Kidney (tissue), 14 donors: ENCODE data around the gene RIPK1. TPM values are rescaled to one million over a fixed set of nuclear protein-coding genes. Genes with fewer than 3 reads are reported as not detected.

Experiments
- DNase-seq, 5 donors: peaks; one replicate each; pipeline ENCODE4 v3.0.0-alpha.2; 2013 to 2020
- FAIRE-seq: peaks from 2 replicates; lab custom pipeline; 2012; peaks lifted over from hg19 to GRCh38; lab: Jason Lieb, UNC
- H3K27ac ChIP-seq, 2 donors: one replicate each; pipeline ENCODE4 v1.7.0; 2013; ENCODE audit warnings: low read depth in 2 of 2, low read length in 2 of 2, inconsistent platforms in 1 of 2
- H3K27me3 ChIP-seq: one replicate; pipeline ENCODE4 v1.7.1; 2013; ENCODE audit warnings: low read length, inconsistent platforms; ENCODE audit not compliant: control insufficient read depth, insufficient read depth
- H3K36me3 ChIP-seq, 3 donors: one replicate each; pipeline versions ENCODE4 v1.7.0 to v1.7.1; 2013; ENCODE audit warnings: low read length in 3 of 3, control low read depth in 1 of 3, inconsistent platforms in 1 of 3; ENCODE audit not compliant: insufficient read depth in 3 of 3, control insufficient read depth in 2 of 3
- H3K4me1 ChIP-seq, 3 donors: one replicate each; pipeline versions ENCODE4 v1.7.0 to v1.7.1; 2013; ENCODE audit warnings: low read length in 3 of 3, inconsistent platforms in 1 of 3, low read depth in 1 of 3; ENCODE audit not compliant: control insufficient read depth in 2 of 3, insufficient read depth in 2 of 3
- H3K4me3 ChIP-seq, 3 donors: one replicate each; pipeline versions ENCODE4 v1.7.0 to v1.8.1; 2013; ENCODE audit warnings: low read length in 3 of 3, control low read depth in 1 of 3, inconsistent platforms in 1 of 3
- H3K9ac ChIP-seq, 3 donors: one replicate each; pipeline versions ENCODE4 v1.7.0 to v1.7.1; 2013; ENCODE audit warnings: low read length in 3 of 3, control low read depth in 1 of 3, inconsistent platforms in 1 of 3
- H3K9me3 ChIP-seq, 3 donors: one replicate each; pipeline versions ENCODE4 v1.7.0 to v1.7.1; 2013; ENCODE audit warnings: low read length in 3 of 3, control low read depth in 1 of 3, inconsistent platforms in 1 of 3; ENCODE audit not compliant: control insufficient read depth in 2 of 3, insufficient read depth in 1 of 3
- CTCF ChIP-seq: IDR thresholded peaks from 3 replicates; pipeline ENCODE4 v1.5.1; 2012; ENCODE audit warnings: mild to moderate bottlenecking, moderate library complexity, borderline replicate concordance; ENCODE audit not compliant: insufficient read depth; ENCODE audit errors: extremely low read depth
- intact Hi-C: fragments of 100-400 bp; cut with DNase I; formaldehyde crosslinking; loops from one replicate; pipeline ENCODE4 v1.11.1; 2022
- polyA plus RNA-seq: library from polyadenylated mRNA; stranded (reverse); fragments of 350-450 nt; fragmentation: Illumina TruSeq; extraction: RNeasy Lipid Tissue Mini Kit (QIAGEN cat#74804); gene quantifications from one replicate; pipeline ENCODE4 v1.2.3, GENCODE V29; 2014; ENCODE audit warnings: low read depth, low replicate concordance; ENCODE audit not compliant: insufficient read depth
- total RNA-seq: library from RNA; stranded (reverse); fragmentation: NEBNext Ultra II Directional; extraction: Animal tissue kit (Norgen Biotek cat#: 25700); gene quantifications from one replicate; pipeline ENCODE4 v1.2.1, GENCODE V29; 2021
- donor health status: control.
- donor health status: control.
- donor health status: control.
- donor health status: control.
- donor health status: control.
- donor health status: DM: yes; HTN: yes; CAD: no.
- donor health status: Normal renal cell carcinoma (clear cell type).

RIPK1 gene
- total and polyA plus RNA-seq, 2 donors from 2014 or later: 14.7 to 30.4 TPM

GRCh38 chr6:3162565-3163247 is 94.4 kb downstream of the RIPK1 start:
- Histone ChIP-seq H3K4me3 (peak overlapping the region; percentile 39 to 71 (median 64)), H3K9ac (peak overlapping the region in 2 of 3 donors; percentile 58 to 77), H3K27me3 (peaks cover 2% of the 10 kb centered on the region), H3K9me3 (no peaks in the 10 kb centered on the region), H3K27ac (peak overlapping the region; percentile 70 to 86), H3K4me1 (peaks cover 0 to 5% (median 0%) of the 10 kb centered on the region in 3 donors), H3K36me3 (no peaks in the 10 kb centered on the region)
- intact Hi-C loops: loop anchor here (10.0 kb wide), 1 partner anchor 82 kb away; no protein-coding TSS in a partner anchor
- DNase-seq (peak; percentile 84 to 92 (median 90)), FAIRE-seq (no peak)
- no peak for TF ChIP-seq CTCF

- TF ChIP-seq CTCF: no peak
- FAIRE-seq (no peak), DNase-seq (no peak)
- Histone ChIP-seq H3K27ac (no peak overlapping the region), H3K27me3 (peaks cover 2% of the 10 kb centered on the region), H3K4me3 (peak overlapping the region; percentile 19 to 38 (median 31)), H3K9me3 (no peaks in the 10 kb centered on the region), H3K9ac (peak overlapping the region in 1 of 3 donors; percentile 8), H3K4me1 (peaks cover 0 to 5% (median 0%) of the 10 kb centered on the region in 3 donors), H3K36me3 (no peaks in the 10 kb centered on the region)
- intact Hi-C loops: loop anchor here (10.0 kb wide), 1 partner anchor 82 kb away; no protein-coding TSS in a partner anchor
These were observed 94.9 kb downstream of the RIPK1 start for GRCh38 chr6:3163248-3163594.

- peaks cover 0 to 5% (median 0%) of the 10 kb centered on the region in 3 donors for H3K4me1 ChIP-seq
- no peak for TF ChIP-seq CTCF
- FAIRE-seq (no peak), DNase-seq (no peak)
- peaks cover 2% of the 10 kb centered on the region for H3K27me3 ChIP-seq
- H3K4me3 ChIP-seq: no peak overlapping the region
- H3K9ac ChIP-seq: no peak overlapping the region
- H3K36me3 ChIP-seq: no peaks in the 10 kb centered on the region
- no peak overlapping the region for H3K27ac ChIP-seq
- intact Hi-C loops: loop anchor here (10.0 kb wide), 1 partner anchor 80 kb away; no protein-coding TSS in a partner anchor
- no peaks in the 10 kb centered on the region for H3K9me3 ChIP-seq
These were observed 96.1 kb downstream of the RIPK1 start for GRCh38 chr6:3164388-3164787.

Other genes with a start within 250 kb of the RIPK1 start
- 86.4 TPM for gene SERPINB1, start 226.6 kb upstream of the RIPK1 start, total RNA-seq
- 37.4 TPM for gene SERPINB1, start 226.6 kb upstream of the RIPK1 start, polyA plus RNA-seq
- gene SERPINB9, start 165.2 kb upstream of the RIPK1 start, total RNA-seq: 13.4 TPM
- gene SERPINB9, start 165.2 kb upstream of the RIPK1 start, polyA plus RNA-seq: 4.0 TPM
- 136 TPM for gene SERPINB6, start 96.9 kb upstream of the RIPK1 start, total RNA-seq
- gene SERPINB6, start 96.9 kb upstream of the RIPK1 start, polyA plus RNA-seq: 212 TPM
- gene NQO2, start 68.6 kb upstream of the RIPK1 start, total RNA-seq: 37.0 TPM
- 291 TPM for gene NQO2, start 68.6 kb upstream of the RIPK1 start, polyA plus RNA-seq
- 28.9 TPM for gene BPHL, start 50.2 kb downstream of the RIPK1 start, total RNA-seq
- 94.1 TPM for gene BPHL, start 50.2 kb downstream of the RIPK1 start, polyA plus RNA-seq
- gene TUBB2A, start 89.0 kb downstream of the RIPK1 start, total RNA-seq: 49.8 TPM
- 80.9 TPM for gene TUBB2A, start 89.0 kb downstream of the RIPK1 start, polyA plus RNA-seq
- 34.2 TPM for gene TUBB2B, start 159.2 kb downstream of the RIPK1 start, total RNA-seq
- gene TUBB2B, start 159.2 kb downstream of the RIPK1 start, polyA plus RNA-seq: 46.1 TPM
- gene PSMG4, start 190.5 kb downstream of the RIPK1 start, total RNA-seq: 24.9 TPM
- 36.8 TPM for gene PSMG4, start 190.5 kb downstream of the RIPK1 start, polyA plus RNA-seq